NCI-H1417 treated with DMSO at 0.1 percent for 48 hours (cell line): ENCODE data around the gene DDX24.
A peak's percentile ranks its signal among the peaks of the same experiment; 100 is the strongest.

ENCODE experiments used
- DNase-seq: peaks from one replicate; lab custom pipeline; 2025; lab: John Stamatoyannopoulos, UW

The DDX24 gene

DNA sequence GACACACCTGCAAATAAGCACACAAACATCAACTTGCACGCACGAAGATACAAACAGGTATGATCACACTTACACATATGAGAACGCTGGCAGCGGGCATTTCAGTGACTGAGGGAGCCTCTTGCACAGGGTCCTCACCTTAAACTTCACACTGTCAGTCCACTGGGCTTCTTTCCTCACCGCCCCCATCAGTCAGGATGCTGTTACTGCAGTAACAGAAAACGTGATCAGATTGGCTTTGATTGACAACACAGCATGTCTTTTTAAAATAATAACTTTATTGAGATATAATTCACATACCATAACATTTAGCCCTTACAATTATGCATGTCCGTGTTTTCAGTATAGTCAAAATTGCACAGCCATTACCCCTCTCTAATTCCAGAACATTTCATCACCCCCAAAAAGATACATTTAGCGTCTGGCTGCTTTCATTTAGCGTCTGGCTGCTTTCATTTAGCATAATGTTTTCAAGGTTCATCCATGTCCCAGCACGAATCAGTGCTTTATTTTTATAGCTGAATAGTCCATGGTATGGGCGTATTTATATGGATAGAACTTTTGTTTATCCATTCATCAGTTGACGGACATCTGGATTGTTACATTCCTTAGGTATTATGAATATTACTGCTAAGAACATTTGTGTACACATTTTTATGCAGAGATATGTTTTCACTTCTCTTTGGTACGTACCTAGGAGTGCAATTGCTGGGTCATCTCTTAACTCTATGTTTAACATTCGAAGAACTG is 75.5 kb downstream of the DDX24 start:
- no peak for DNase-seq

DNA sequence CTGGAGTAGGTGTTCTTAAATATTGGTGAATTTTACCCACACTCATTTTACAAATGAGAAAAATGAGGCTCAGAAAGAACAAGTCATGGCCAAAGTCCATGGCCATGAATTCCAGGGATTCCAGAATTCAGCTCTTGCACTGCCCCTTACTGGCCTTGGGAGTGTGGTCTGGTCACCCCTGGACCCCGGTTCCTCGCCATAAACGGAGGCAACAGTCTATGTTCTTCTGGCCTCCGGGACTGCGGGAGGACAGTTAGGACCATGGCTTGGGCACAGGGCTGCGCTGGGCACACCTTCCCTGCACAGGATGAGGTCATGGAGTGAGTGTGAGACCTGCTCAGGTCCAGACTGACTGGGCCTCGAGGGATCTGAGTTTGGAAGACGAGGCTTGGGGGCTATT is 77.0 kb downstream of the DDX24 start:
- no peak for DNase-seq

DNA sequence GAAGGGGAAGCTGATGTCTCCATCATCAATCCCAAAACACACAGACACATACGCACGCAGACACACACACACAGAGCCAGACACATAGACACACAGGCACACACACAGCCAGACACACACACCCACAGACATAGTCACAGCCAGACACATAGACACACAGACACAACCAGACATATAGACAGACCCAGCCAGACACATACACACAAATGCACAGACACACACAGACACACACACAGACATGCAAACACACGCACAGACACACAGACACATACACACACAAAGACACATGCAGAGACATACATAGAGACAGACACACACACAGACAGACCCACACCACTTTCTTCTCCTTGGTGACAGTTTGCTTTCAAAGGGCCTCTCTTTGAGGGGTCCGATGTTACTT is 77.6 kb downstream of the DDX24 start:
- DNase-seq: no peak

DNA sequence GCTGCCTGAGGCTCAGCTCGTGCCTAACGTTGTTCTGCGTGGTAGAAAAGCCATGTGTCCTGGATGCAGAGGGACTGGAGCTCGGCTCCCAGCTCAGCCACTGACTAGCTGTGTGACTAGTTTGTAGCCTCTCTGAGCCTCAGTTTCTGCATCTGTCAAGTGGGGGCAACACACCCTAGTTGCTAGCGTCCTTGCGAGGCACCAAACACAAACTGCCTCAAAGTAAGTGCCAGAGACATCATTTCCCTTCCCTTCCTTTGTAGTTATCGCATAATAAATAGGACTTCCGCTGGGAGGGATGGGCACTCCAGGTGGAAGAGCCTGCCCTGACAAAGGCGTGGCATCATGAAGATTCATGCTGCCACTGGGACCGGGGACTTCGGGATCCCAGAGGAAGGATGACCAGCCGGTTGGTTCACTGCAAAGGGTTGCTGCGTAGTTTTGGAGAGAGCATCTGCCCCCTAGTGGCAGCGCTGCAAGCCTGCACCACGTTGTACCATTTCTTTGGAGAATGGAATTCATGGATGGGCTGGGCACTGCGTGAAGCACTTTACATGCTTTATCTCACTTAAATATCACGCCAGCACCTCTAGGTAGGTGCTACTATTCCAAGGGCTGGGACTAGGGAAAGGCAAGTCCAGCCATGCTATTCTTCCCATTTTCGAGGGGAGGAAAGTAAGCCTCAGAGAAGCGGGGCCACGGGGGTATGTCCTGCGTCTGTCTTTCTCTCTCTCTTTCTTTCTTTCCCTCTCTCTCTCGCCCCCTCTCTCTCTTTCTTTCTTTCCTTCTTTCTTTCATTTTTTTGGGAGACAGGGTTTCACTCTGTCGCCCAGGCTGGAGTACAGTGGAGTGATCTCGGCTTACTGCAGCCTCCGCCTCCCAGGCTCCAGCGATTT is 79.3 kb downstream of the DDX24 start:
- DNase-seq: peak; percentile 16

DNA sequence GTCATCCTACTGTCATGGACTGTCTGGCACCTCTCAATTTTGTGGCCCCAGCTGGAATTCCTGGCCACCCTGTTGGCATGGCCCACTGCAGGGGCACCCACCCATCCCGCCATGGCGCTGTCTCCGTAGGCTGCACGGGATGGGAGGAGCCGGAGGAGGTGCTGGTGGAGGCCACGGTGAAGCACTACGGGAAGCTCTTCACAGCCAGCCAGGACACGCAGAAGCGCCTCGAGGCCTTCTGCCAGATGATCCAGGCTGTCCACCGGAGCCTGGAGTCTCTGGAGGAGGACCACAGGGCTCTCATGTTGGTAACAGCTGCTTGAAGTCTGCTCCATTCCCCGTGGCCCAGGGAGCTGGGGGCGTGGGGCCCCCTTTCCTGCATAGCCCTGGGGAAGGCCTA is 80.0 kb downstream of the DDX24 start:
- DNase-seq: no peak

DNA sequence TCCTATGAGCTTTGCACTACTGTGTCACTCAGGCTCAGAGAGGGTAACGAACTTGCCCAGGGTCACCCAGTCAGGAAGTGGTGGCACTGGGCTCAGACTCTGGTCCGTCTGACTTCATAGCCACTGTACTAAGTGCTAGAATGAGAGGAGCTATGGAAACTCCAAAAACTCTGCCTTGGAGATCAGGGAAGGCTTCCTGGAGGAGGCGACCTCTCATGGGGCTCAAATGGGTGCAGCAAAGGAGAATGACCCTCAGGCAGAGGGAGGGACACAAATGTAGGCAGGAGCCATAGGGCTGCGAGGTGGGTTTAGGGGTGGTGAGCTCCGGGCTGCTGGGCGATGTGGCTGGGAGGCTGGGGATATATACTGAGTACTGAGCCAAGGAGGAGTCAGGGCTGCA is 80.7 kb downstream of the DDX24 start:
- no peak for DNase-seq

DNA sequence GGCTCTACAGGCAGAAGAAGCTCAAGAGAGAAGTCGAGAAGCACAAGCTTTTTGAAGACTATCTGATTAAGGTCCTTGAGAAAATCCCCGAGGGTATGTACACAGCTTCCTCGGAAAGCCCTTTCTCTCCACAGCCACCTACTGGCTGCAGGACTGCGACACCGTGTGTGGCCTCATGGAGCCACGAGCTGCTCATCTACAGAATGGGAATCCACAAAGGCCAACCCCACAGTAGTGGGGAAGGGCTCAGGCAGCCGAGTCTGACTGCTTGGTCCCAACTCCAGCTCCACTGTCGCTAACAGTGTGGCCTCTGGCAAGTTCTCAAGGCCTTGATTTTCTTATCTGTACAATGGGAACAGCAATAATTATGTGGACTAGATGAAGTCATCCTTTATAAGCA is 81.4 kb downstream of the DDX24 start:
- DNase-seq: no peak

DNA sequence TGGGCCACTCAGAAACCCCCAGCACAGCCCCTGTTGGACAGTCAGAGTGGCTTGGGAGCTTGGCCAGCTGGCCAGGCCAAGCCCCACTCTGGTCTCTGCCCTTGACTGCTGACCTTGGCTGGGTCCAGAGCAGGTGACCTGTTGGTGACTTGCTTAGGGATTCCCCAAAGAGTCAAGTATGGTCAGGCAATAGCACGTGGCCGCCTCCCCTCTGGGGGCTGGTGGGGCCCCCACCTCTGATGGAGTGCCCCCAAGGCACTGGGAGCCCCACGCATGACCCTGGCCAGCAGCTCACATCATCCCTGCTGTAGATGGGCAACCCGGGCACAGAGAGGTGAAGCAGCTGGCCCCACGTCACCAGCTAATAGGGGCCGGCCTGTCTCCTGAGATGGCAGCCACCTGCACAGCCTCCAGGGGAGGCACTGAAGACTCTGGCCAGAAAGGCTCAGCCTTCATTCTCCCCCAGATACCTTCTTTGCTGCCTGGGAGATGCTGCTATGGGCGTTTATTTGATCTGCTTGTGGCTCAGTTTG is 82.1 kb downstream of the DDX24 start:
- no peak for DNase-seq
